Stimulated activated CD4-positive, alpha-beta T cell treated with anti-CD3 and anti-CD28 coated beads, Interleukin-15, amount 100 ng/mL, for 24 hours (primary cell): Measurements from ENCODE around the gene FOXK2.

Experiments
- DNase-seq: peaks from one replicate; pipeline ENCODE4 v3.0.0-alpha.2; 2020

The FOXK2 gene

DNA sequence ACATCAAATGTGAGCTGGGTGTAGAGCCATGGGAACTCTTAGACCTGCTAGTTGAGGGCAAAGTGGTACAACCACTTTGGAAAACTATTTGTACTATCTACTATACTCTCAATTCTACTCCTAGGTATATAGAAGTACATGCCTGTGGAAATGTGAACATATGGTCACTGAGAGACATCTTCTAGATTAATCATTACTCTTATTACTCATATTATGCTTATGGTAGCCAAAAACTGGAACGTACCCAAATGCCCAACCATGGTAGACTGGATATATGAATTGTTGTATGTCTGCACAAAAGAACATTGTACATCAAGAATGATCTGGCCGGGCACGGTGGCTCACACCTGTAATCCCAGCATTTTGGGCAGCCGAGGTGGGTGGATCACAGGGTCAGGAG is 126.0 kb downstream of the FOXK2 start:
- no peak for DNase-seq

DNA sequence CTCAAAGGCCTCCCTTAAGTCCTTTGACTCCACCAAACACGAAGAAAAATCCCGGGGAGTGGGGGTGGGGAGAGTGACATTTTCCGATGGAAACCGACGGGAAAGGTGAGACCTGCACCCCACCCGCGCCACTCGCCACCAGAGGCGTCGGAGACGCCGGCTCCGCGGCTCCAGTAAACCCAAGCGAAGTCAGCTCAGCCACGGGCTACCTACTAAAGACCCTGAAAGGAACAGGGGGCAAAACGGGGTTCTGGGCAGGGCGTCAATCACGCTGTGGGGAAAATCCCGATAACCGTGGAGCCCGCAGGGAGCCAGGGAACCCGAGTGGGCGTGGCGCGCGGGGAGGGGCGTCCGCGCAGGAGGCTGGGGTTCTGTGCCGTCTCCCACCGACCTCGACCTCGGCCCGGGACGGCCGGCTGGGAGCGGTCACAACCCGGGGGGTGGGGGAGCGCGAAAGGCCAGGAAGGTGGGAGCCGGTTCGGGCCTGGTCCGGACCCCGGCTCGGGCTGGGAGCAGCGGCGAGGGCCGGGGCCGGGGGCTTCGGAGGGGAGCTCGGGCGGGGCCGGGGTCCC is 128.1 kb downstream of the FOXK2 start:
- peak; percentile 66 for DNase-seq

GRCh38 chr17:82648165-82648668 is 128.7 kb downstream of the FOXK2 start, which contains the start of gene WDR45B:
Gene WDR45B, minus strand, starts transcription at chr17:82648444. Its CDS starts 104 bp downstream, at chr17:82648340.
- peak; percentile 94 for DNase-seq

GRCh38 chr17:82648742-82649331 is 129.3 kb downstream of the FOXK2 start:
- peak; percentile 50 for DNase-seq

GRCh38 chr17:82649501-82650261 is 130.1 kb downstream of the FOXK2 start:
- no peak for DNase-seq

GRCh38 chr17:82650723-82651122 is 131.2 kb downstream of the FOXK2 start:
- DNase-seq = no peak

- no peak for DNase-seq
Observed at GRCh38 chr17:82653651-82654528, 134.4 kb downstream of the FOXK2 start.
